Measurements from ENCODE around the gene RANBP17.

GRCh38 chr5:170865622-170866021 is 3.8 kb downstream of the RANBP17 start:
- TF ChIP-seq YY1 (IDR thresholded peaks at IDR 0.05; ENCODE audit: low read depth): no peak
- TF ChIP-seq, protein P1, sequence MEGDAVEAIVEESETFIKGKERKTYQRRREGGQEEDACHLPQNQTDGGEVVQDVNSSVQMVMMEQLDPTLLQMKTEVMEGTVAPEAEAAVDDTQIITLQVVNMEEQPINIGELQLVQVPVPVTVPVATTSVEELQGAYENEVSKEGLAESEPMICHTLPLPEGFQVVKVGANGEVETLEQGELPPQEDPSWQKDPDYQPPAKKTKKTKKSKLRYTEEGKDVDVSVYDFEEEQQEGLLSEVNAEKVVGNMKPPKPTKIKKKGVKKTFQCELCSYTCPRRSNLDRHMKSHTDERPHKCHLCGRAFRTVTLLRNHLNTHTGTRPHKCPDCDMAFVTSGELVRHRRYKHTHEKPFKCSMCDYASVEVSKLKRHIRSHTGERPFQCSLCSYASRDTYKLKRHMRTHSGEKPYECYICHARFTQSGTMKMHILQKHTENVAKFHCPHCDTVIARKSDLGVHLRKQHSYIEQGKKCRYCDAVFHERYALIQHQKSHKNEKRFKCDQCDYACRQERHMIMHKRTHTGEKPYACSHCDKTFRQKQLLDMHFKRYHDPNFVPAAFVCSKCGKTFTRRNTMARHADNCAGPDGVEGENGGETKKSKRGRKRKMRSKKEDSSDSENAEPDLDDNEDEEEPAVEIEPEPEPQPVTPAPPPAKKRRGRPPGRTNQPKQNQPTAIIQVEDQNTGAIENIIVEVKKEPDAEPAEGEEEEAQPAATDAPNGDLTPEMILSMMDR (IDR thresholded peaks at IDR 0.05): no peak
- TF ChIP-seq, protein P2, sequence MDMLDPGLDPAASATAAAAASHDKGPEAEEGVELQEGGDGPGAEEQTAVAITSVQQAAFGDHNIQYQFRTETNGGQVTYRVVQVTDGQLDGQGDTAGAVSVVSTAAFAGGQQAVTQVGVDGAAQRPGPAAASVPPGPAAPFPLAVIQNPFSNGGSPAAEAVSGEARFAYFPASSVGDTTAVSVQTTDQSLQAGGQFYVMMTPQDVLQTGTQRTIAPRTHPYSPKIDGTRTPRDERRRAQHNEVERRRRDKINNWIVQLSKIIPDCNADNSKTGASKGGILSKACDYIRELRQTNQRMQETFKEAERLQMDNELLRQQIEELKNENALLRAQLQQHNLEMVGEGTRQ (IDR thresholded peaks at IDR 0.05; ENCODE audit: borderline replicate concordance, low read depth, low read length): no peak
- TF ChIP-seq, protein P3, sequence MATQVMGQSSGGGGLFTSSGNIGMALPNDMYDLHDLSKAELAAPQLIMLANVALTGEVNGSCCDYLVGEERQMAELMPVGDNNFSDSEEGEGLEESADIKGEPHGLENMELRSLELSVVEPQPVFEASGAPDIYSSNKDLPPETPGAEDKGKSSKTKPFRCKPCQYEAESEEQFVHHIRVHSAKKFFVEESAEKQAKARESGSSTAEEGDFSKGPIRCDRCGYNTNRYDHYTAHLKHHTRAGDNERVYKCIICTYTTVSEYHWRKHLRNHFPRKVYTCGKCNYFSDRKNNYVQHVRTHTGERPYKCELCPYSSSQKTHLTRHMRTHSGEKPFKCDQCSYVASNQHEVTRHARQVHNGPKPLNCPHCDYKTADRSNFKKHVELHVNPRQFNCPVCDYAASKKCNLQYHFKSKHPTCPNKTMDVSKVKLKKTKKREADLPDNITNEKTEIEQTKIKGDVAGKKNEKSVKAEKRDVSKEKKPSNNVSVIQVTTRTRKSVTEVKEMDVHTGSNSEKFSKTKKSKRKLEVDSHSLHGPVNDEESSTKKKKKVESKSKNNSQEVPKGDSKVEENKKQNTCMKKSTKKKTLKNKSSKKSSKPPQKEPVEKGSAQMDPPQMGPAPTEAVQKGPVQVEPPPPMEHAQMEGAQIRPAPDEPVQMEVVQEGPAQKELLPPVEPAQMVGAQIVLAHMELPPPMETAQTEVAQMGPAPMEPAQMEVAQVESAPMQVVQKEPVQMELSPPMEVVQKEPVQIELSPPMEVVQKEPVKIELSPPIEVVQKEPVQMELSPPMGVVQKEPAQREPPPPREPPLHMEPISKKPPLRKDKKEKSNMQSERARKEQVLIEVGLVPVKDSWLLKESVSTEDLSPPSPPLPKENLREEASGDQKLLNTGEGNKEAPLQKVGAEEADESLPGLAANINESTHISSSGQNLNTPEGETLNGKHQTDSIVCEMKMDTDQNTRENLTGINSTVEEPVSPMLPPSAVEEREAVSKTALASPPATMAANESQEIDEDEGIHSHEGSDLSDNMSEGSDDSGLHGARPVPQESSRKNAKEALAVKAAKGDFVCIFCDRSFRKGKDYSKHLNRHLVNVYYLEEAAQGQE (IDR thresholded peaks at IDR 0.05; ENCODE audit: low read depth, low read length): no peak
- no peak for TF ChIP-seq NRF1 (IDR thresholded peaks at IDR 0.05; ENCODE audit: low read depth, low read length)

Data from SK-N-SH (cell line).